WTC11 (cell line): ENCODE results near the gene DCTPP1. TPM values are rescaled to one million over a fixed set of nuclear protein-coding genes. Genes with fewer than 3 reads are reported as not detected.

ENCODE experiments used
- ATAC-seq: fragments of 200-7000 bp; cut with Tn5 transposase; 2 replicates; pipeline ENCODE4 v1.10.0; 2021; ENCODE audit warnings: mild to moderate bottlenecking, moderate library complexity
- CTCF ChIA-PET: fragments of 300-600 bp; sonication (Branson Sonifier 250); formaldehyde crosslinking; loops from one replicate; lab custom pipeline; 2021; ENCODE audit warnings: antibody characterized with exemption; lab: Charles Lee
- POLR2A ChIA-PET: fragments of 350-600 bp; sonication (Branson Sonifier 250); formaldehyde crosslinking; loops from one replicate; lab custom pipeline; 2021; ENCODE audit warnings: antibody characterized with exemption; lab: Charles Lee
- DNase-seq: peaks from one replicate; pipeline ENCODE4 v3.0.0; 2021; ENCODE audit warnings: low spot score
- H3K27ac Mint-ChIP-seq: 2 replicates; pipeline ENCODE4 v1.8.0; 2021; ENCODE audit warnings: mixed read lengths
- H3K27me3 Mint-ChIP-seq: 2 replicates; pipeline ENCODE4 v1.8.0; 2021; ENCODE audit warnings: low read depth, mild to moderate bottlenecking, moderate library complexity, mixed read lengths
- H3K36me3 Mint-ChIP-seq: 2 replicates; pipeline ENCODE4 v1.8.0; 2021; ENCODE audit warnings: mixed read lengths
- H3K4me1 Mint-ChIP-seq: 2 replicates; pipeline ENCODE4 v1.8.0; 2022; ENCODE audit warnings: mixed read lengths
- H3K4me3 Mint-ChIP-seq: 2 replicates; pipeline ENCODE4 v1.8.0; 2021; ENCODE audit warnings: mild to moderate bottlenecking, moderate library complexity, mixed read lengths
- H3K9me3 Mint-ChIP-seq: 2 replicates; pipeline ENCODE4 v1.8.0; 2021; ENCODE audit warnings: mixed read lengths
- ARID4B ChIP-seq: sonication (generic); formaldehyde crosslinking; IDR thresholded peaks from 2 replicates; pipeline ENCODE4 v1.8.0; 2023; ENCODE audit warnings: missing genetic modification reagents, mild to moderate bottlenecking, borderline replicate concordance
- ATF6 ChIP-seq: sonication (generic); formaldehyde crosslinking; IDR thresholded peaks from 2 replicates; pipeline ENCODE4 v1.8.1; 2023; ENCODE audit warnings: mild to moderate bottlenecking, missing genetic modification reagents
- CREB1 ChIP-seq: sonication (generic); formaldehyde crosslinking; IDR thresholded peaks from 2 replicates; pipeline ENCODE4 v1.8.0; 2023; ENCODE audit warnings: mild to moderate bottlenecking, missing genetic modification reagents
- ELF4 ChIP-seq: sonication (generic); formaldehyde crosslinking; IDR thresholded peaks from 2 replicates; pipeline ENCODE4 v1.8.1; 2022; ENCODE audit warnings: low read depth, mild to moderate bottlenecking, moderate library complexity, missing genetic modification reagents
- ETV6 ChIP-seq: sonication (generic); formaldehyde crosslinking; IDR thresholded peaks from 2 replicates; pipeline ENCODE4 v1.8.1; 2022; ENCODE audit warnings: mild to moderate bottlenecking, missing genetic modification reagents
- FOXJ3 ChIP-seq: sonication (generic); formaldehyde crosslinking; IDR thresholded peaks from 2 replicates; pipeline ENCODE4 v1.9.0; 2021; ENCODE audit warnings: missing genetic modification reagents, mild to moderate bottlenecking, borderline replicate concordance
- FOXP4 ChIP-seq: sonication (generic); formaldehyde crosslinking; IDR thresholded peaks from 2 replicates; pipeline ENCODE4 v1.8.0; 2022; ENCODE audit warnings: mild to moderate bottlenecking, missing genetic modification reagents
- KAT7 ChIP-seq: sonication (generic); formaldehyde crosslinking; IDR thresholded peaks from 2 replicates; pipeline ENCODE4 v1.8.1; 2023; ENCODE audit warnings: missing genetic modification reagents, mild to moderate bottlenecking, borderline replicate concordance
- NFE2L1 ChIP-seq: sonication (generic); formaldehyde crosslinking; IDR thresholded peaks from 2 replicates; pipeline ENCODE4 v1.8.1; 2023; ENCODE audit warnings: missing genetic modification reagents
- NFYB ChIP-seq: sonication (generic); formaldehyde crosslinking; conservative IDR thresholded peaks from 2 replicates; pipeline ENCODE4 v1.8.0; 2022; ENCODE audit warnings: low read depth, missing genetic modification reagents
- NR2C2 ChIP-seq: sonication (generic); formaldehyde crosslinking; IDR thresholded peaks from 2 replicates; pipeline ENCODE4 v1.8.0; 2022; ENCODE audit warnings: mild to moderate bottlenecking, missing genetic modification reagents
- OVOL2 ChIP-seq: fragments of 250-450 bp; sonication (Bioruptor Pico); IDR thresholded peaks from 2 replicates; pipeline ENCODE4 v1.9.0; 2021; ENCODE audit warnings: mild to moderate bottlenecking, borderline replicate concordance
- ZNF281 ChIP-seq: sonication (generic); formaldehyde crosslinking; IDR thresholded peaks from 2 replicates; pipeline ENCODE4 v1.8.0; 2023; ENCODE audit warnings: mild to moderate bottlenecking, missing genetic modification reagents
- ZNF416 ChIP-seq: fragments of 250-450 bp; sonication (Bioruptor Pico); IDR thresholded peaks from 2 replicates; pipeline ENCODE4 v1.9.0; 2021; ENCODE audit warnings: mild to moderate bottlenecking, inconsistent platforms
- ZNF423 ChIP-seq: fragments of 250-450 bp; sonication (Bioruptor Pico); IDR thresholded peaks from 2 replicates; pipeline ENCODE4 v2.1.2; 2022; ENCODE audit warnings: mild to moderate bottlenecking, moderate library complexity
- ZNF425 ChIP-seq: fragments of 250-450 bp; sonication (Bioruptor Pico); conservative IDR thresholded peaks from 2 replicates; pipeline ENCODE4 v1.9.0; 2021; ENCODE audit warnings: mild to moderate bottlenecking
- ZSCAN18 ChIP-seq: fragments of 250-450 bp; sonication (Bioruptor Pico); IDR thresholded peaks from 2 replicates; pipeline ENCODE4 v2.1.2; 2022; ENCODE audit warnings: mild to moderate bottlenecking, moderate library complexity
- total RNA-seq: library from RNA; stranded (reverse); gene quantifications from 3 replicates; pipeline ENCODE4 v1.2.3, GENCODE V29; 2021

Gene DCTPP1
- total RNA-seq, 1 experiment from 2014 or later, result 70.5 TPM

GRCh38 chr16:30416047-30416603 is 13.7 kb downstream of the DCTPP1 start:
- Mint-ChIP-seq H3K27ac (no peak overlapping the region), H3K27me3 (no peaks in the 10 kb centered on the region), H3K4me3 (no peak overlapping the region), H3K4me1 (peaks cover 9% of the 10 kb centered on the region), H3K36me3 (peaks cover 31% of the 10 kb centered on the region), H3K9me3 (no peaks in the 10 kb centered on the region)
- ChIA-PET POLR2A (no interaction called here), CTCF (interaction anchor here (0.6 to 5.7 kb wide), 4 partner anchors 14 to 599 kb away, joined by 3 to 73 read pairs (median 4); partner anchors contain the start of gene DCTPP1)
- ATAC-seq (no peak), DNase-seq (no peak)
- no peak for TF ChIP-seq ZNF416 (CRISPR knock-in tag)

- peaks cover 14% of the 10 kb centered on the region for H3K4me1 Mint-ChIP-seq
- no peaks in the 10 kb centered on the region for H3K27me3 Mint-ChIP-seq
- no peak overlapping the region for H3K4me3 Mint-ChIP-seq
- no peaks in the 10 kb centered on the region for H3K9me3 Mint-ChIP-seq
- no peak for TF ChIP-seq ZNF281 (CRISPR knock-in tag)
- no peak for TF ChIP-seq ZNF425 (CRISPR knock-in tag)
- TF ChIP-seq NFE2L1 (CRISPR knock-in tag), result no peak
- TF ChIP-seq FOXP4 (CRISPR knock-in tag), result no peak
- TF ChIP-seq ETV6 (CRISPR knock-in tag), result no peak
- TF ChIP-seq ZNF423 (CRISPR knock-in tag), result no peak
- TF ChIP-seq ZSCAN18, result no peak
- TF ChIP-seq CREB1 (CRISPR knock-in tag), result no peak
- no peak for TF ChIP-seq ATF6 (CRISPR knock-in tag)
- no peak for TF ChIP-seq NFYB (CRISPR knock-in tag)
- TF ChIP-seq KAT7, result no peak
- no peak for TF ChIP-seq NR2C2 (CRISPR knock-in tag)
- no peak for TF ChIP-seq ARID4B (CRISPR knock-in tag)
- TF ChIP-seq OVOL2 (CRISPR knock-in tag), result no peak
- TF ChIP-seq ELF4, result no peak
- no peak for TF ChIP-seq FOXJ3 (CRISPR knock-in tag)
- TF ChIP-seq ZNF416 (CRISPR knock-in tag), result no peak
- no peak overlapping the region for H3K27ac Mint-ChIP-seq
- ATAC-seq (no peak), DNase-seq (no peak)
- POLR2A ChIA-PET, result no interaction called here
- peaks cover 21% of the 10 kb centered on the region for H3K36me3 Mint-ChIP-seq
- CTCF ChIA-PET, result interaction anchor here (0.9 to 1.1 kb wide), 2 partner anchors 16 to 302 kb away, joined by 3 read pairs; partner anchors contain the start of gene DCTPP1
These were observed 15.7 kb downstream of the DCTPP1 start for GRCh38 chr16:30414159-30414558.
